ENCODE data around the gene ANKRD9. TPM values are rescaled to one million over a fixed set of nuclear protein-coding genes. Genes with fewer than 3 reads are reported as not detected.

Gene ANKRD9
- total and polyA plus RNA-seq, 7 donors = 22.7 to 126 (median 74.4) TPM

DNA sequence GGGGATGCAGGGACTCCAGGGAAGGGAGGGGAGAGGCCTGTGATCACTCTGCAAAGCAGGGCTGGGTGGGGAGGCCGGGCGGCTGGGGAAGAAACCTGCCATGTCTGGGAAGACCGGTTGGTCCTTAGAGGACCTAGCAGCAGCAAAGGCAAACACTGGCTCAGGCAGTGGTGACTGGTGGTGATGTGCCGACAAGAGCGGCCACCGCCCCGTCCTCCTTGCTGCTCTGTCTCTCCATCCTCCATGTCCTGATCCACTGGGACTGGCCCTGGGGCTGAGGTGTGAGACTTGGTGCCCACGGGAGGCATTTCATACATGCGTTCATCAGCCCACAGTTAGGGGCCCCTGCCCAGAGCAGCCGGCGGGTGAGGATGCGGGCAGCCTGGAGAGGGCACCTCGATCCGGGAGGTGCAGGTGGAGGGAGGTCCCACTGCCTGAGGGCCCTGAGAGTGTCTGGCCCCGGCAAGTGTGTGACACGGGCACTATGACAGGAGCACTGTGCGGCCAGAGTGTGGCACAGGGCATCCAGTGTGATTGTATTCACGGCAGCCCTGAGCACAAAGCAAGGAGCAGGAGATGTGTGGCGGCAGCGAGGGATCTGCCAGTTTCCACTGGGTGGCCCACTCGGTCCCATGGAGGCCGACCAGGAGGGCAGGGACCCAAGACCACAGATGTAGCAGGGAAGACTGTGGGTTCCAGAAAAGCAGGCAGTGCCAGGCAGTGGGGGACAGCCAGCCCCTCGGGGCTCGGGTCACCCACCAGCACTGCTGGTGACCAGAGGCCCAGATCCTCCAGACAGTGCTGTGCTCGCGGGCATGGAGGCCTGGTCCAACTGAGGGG lies 13.9 kb downstream of the ANKRD9 start:
- DNase-seq = peak in 1 of 2 donors; percentile 37
- H3K36me3 ChIP-seq (ENCODE audit: insufficient read depth in 1 of 2, low read depth in 1 of 2) = peaks cover 0 to 8% of the 10 kb centered on the region in 2 donors
- H3K4me1 ChIP-seq = peaks cover 29% of the 10 kb centered on the region

DNA sequence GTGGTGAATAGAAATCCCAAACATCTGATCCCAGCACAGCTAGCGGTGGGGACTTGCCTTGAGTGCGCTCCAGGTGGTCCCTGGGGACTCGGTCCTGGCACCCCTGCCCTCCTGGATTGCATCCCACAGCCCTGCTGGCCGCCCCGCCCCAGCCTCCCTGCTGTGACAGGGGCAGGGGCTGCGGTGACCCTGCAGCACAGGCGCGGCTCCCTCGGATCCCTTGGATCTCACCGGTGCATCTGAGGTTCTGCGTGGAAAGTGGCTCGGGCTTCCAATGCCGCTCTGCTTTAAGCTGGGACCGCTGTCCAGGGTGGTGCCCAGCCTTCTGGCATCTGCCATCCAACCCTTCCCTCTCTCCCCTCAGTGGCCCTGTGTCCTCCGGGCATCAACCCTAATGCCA lies 16.0 kb downstream of the ANKRD9 start:
- no peak overlapping the region for H3K27ac ChIP-seq
- DNase-seq (peak; percentile 11 to 44), ATAC-seq (no peak)
- no peaks in the 10 kb centered on the region for H3K27me3 ChIP-seq (ENCODE audit: insufficient read depth in 3 of 3, low read length in 2 of 3)
- no peaks in the 10 kb centered on the region for H3K9me3 ChIP-seq
- TF ChIP-seq, protein P1, sequence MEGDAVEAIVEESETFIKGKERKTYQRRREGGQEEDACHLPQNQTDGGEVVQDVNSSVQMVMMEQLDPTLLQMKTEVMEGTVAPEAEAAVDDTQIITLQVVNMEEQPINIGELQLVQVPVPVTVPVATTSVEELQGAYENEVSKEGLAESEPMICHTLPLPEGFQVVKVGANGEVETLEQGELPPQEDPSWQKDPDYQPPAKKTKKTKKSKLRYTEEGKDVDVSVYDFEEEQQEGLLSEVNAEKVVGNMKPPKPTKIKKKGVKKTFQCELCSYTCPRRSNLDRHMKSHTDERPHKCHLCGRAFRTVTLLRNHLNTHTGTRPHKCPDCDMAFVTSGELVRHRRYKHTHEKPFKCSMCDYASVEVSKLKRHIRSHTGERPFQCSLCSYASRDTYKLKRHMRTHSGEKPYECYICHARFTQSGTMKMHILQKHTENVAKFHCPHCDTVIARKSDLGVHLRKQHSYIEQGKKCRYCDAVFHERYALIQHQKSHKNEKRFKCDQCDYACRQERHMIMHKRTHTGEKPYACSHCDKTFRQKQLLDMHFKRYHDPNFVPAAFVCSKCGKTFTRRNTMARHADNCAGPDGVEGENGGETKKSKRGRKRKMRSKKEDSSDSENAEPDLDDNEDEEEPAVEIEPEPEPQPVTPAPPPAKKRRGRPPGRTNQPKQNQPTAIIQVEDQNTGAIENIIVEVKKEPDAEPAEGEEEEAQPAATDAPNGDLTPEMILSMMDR (IDR thresholded peaks at IDR 0.05) = no peak
- WGBS, 3 donors = 92 to 95% (median 94%) methylated on average over 15 of the region's 15 CpGs
- H3K4me1 ChIP-seq = peaks cover 11% of the 10 kb centered on the region
- H3K4me3 ChIP-seq = no peak overlapping the region
- H3K36me3 ChIP-seq (ENCODE audit: insufficient read depth in 1 of 2, low read depth in 1 of 2) = peaks cover 0 to 7% of the 10 kb centered on the region in 2 donors
- intact Hi-C loops (cut with DNase I) = no loop called here

More for the DNA sequence above, 13.9 kb downstream of the ANKRD9 start:
- intact Hi-C loops (cut with DNase I) = loop anchor here in 1 of 2 donors (5.0 kb wide), 1 partner anchor 33 kb away; no protein-coding TSS in a partner anchor
- peak overlapping the region; percentile 90 for H3K27ac ChIP-seq
- TF ChIP-seq, protein P1 (IDR thresholded peaks at IDR 0.05) = no peak
- 92 to 94% (median 94%) methylated on average over 25 to 26 of the region's 26 CpGs for WGBS, 3 donors
- H3K9me3 ChIP-seq = no peaks in the 10 kb centered on the region
- ATAC-seq = no peak
- no peaks in the 10 kb centered on the region for H3K27me3 ChIP-seq (ENCODE audit: insufficient read depth in 3 of 3, low read length in 2 of 3)
- no peak overlapping the region for H3K4me3 ChIP-seq

DNA sequence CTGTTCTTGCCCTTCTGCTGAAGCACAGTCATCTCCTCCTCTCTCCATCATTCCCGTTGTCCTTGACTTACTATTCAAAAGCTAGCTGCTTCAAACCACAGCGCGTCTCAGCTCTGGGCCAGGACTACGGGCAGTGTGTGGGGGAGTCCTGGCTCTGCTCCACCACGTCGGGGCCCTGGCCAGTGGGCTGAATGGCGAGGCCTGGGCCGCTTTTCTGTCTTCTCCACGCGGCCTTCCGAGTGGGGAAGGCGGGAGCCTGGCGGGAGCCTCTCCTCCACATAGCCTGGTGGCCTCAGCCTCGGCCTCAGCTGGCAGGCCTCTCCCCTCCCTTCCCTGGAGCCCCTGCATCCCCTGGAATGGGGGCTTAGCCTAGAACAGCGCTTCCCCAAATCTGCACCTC lies 16.5 kb downstream of the ANKRD9 start:
- peaks cover 6% of the 10 kb centered on the region for H3K4me1 ChIP-seq
- H3K4me3 ChIP-seq = no peak overlapping the region
- intact Hi-C loops (cut with DNase I) = no loop called here

DNA sequence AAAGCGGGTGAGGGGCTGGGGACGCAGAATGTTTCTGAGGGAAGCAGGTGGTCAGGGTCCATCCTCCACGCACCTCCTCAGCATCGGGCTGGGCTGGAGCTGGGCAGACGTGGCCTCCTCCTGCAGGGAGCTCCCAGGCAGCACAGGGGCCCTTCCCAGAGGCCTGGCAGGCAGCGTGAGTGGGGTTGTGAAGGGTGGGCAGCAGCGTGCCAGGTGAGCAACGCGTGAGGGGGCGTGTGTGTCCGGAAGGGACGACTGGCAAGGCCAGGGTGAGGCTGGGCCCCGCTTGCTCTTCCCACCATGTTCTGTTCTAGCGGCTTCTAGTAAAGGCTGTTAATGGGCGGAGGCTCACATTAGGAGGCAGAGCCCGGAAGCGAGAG lies 17.1 kb downstream of the ANKRD9 start:
- Histone ChIP-seq H3K27ac (no peak overlapping the region), H3K4me1 (no peaks in the 10 kb centered on the region), H3K4me3 (no peak overlapping the region), H3K9me3 (no peaks in the 10 kb centered on the region), H3K36me3 (ENCODE audit: insufficient read depth in 1 of 2, low read depth in 1 of 2) (no peaks in the 10 kb centered on the region), H3K27me3 (ENCODE audit: insufficient read depth in 3 of 3, low read length in 2 of 3) (no peaks in the 10 kb centered on the region)
- DNase-seq (peak; percentile 4 to 33), ATAC-seq (no peak)
- intact Hi-C loops (cut with DNase I) = no loop called here
- TF ChIP-seq, protein P1 (IDR thresholded peaks at IDR 0.05) = no peak
- WGBS, 3 donors = 94 to 95% (median 95%) methylated on average over 17 of the region's 17 CpGs

More for the DNA sequence above, 16.5 kb downstream of the ANKRD9 start:
- no peaks in the 10 kb centered on the region for H3K9me3 ChIP-seq
- H3K36me3 ChIP-seq (ENCODE audit: insufficient read depth in 1 of 2, low read depth in 1 of 2) = peaks cover 0 to 2% of the 10 kb centered on the region in 2 donors
- 93 to 96% (median 93%) methylated on average over 15 of the region's 15 CpGs for WGBS, 3 donors
- no peaks in the 10 kb centered on the region for H3K27me3 ChIP-seq (ENCODE audit: insufficient read depth in 3 of 3, low read length in 2 of 3)
- DNase-seq = peak; percentile 4 to 43
- TF ChIP-seq, protein P1 (IDR thresholded peaks at IDR 0.05) = no peak
- no peak overlapping the region for H3K27ac ChIP-seq
- no peak for ATAC-seq
